GM19397 (cell line): ENCODE results near the gene SLC25A25.

Experiments
- ATAC-seq: cut with Tn5 transposase; IDR thresholded peaks from one replicate; pipeline ENCODE4 v1.9.1; 2021; ENCODE audit warnings: mild to moderate bottlenecking, moderate library complexity; ENCODE audit not compliant: unreplicated experiment

The SLC25A25 gene

GRCh38 chr9:128143525-128144238 lies 75.7 kb downstream of the SLC25A25 start:
- ATAC-seq: no peak

- no peak for ATAC-seq
Observed at GRCh38 chr9:128144239-128145181, 76.5 kb downstream of the SLC25A25 start.

- ATAC-seq: no peak
Observed at GRCh38 chr9:128145536-128145935, 77.5 kb downstream of the SLC25A25 start.

GRCh38 chr9:128145951-128146351 lies 77.9 kb downstream of the SLC25A25 start:
- no peak for ATAC-seq

- no peak for ATAC-seq
Observed at GRCh38 chr9:128146591-128147120, 78.6 kb downstream of the SLC25A25 start.

- ATAC-seq: no peak
Observed at GRCh38 chr9:128148509-128149000, 80.5 kb downstream of the SLC25A25 start.

- no peak for ATAC-seq
Observed at GRCh38 chr9:128149001-128149701, 81.1 kb downstream of the SLC25A25 start, which contains the start of gene LCN2. Gene LCN2 (plus strand): TSS chr9:128149453. CDS start chr9:128149526, 73 bp downstream.

- ATAC-seq: no peak
Observed at GRCh38 chr9:128149951-128150593, 82.0 kb downstream of the SLC25A25 start.

GRCh38 chr9:128150594-128151308 lies 82.7 kb downstream of the SLC25A25 start:
- no peak for ATAC-seq

GRCh38 chr9:128151309-128152132 lies 83.5 kb downstream of the SLC25A25 start:
- no peak for ATAC-seq

GRCh38 chr9:128152133-128153059 lies 84.4 kb downstream of the SLC25A25 start:
- no peak for ATAC-seq

- ATAC-seq: no peak
Observed at GRCh38 chr9:128153060-128153946, 85.3 kb downstream of the SLC25A25 start.

GRCh38 chr9:128153947-128154695 lies 86.1 kb downstream of the SLC25A25 start:
- ATAC-seq: no peak

GRCh38 chr9:128155736-128156500 lies 87.9 kb downstream of the SLC25A25 start:
- ATAC-seq: no peak
